RWPE1 (cell line): ENCODE results near the gene GHSR.
"Not testable (repeated sequence)": the region's sequence is repeated elsewhere in the genome, so short reads cannot be mapped to it uniquely, and the experiment has no call there.

Experiments used
- CTCF ChIA-PET: fragments of 350-600 bp; sonication (Branson Sonifier 250); formaldehyde crosslinking; extraction: SDS; loops from one replicate; lab custom pipeline; 2021; lab: Yijun Ruan, JAX
- POLR2A ChIA-PET: fragments of 400-600 bp; formaldehyde crosslinking; extraction: SDS; loops from one replicate; lab custom pipeline; 2020; ENCODE audit warnings: antibody characterized with exemption; ENCODE audit not compliant: low non-redundant PET; lab: Yijun Ruan, JAX
- DNase-seq: peaks from one replicate; pipeline ENCODE4 v3.0.0; 2012; ENCODE audit warnings: low spot score
- H3K27ac ChIP-seq: fragments of 450-650 bp; 2 replicates; pipeline ENCODE4 v1.5.1; 2017
- CTCF ChIP-seq: fragments of 450-650 bp; conservative IDR thresholded peaks from 2 replicates; pipeline ENCODE4 v1.5.1; 2017; ENCODE audit warnings: low read depth, mild to moderate bottlenecking

The GHSR gene

GRCh38 chr3:172447611-172448579 is at the start of gene GHSR:
Gene GHSR, minus strand, starts transcription at chr3:172448456. Its CDS starts 43 bp downstream, at chr3:172448413.
- no peak within 1 kb of the TSS for H3K27ac ChIP-seq
- ChIA-PET CTCF (interaction anchor here (0.6 to 0.8 kb wide), 3 partner anchors 33 to 166 kb away, joined by 4 to 10 read pairs (median 4); no protein-coding TSS in a partner anchor), POLR2A (no interaction called here)
- no peak for DNase-seq
- no peak for TF ChIP-seq CTCF

DNA sequence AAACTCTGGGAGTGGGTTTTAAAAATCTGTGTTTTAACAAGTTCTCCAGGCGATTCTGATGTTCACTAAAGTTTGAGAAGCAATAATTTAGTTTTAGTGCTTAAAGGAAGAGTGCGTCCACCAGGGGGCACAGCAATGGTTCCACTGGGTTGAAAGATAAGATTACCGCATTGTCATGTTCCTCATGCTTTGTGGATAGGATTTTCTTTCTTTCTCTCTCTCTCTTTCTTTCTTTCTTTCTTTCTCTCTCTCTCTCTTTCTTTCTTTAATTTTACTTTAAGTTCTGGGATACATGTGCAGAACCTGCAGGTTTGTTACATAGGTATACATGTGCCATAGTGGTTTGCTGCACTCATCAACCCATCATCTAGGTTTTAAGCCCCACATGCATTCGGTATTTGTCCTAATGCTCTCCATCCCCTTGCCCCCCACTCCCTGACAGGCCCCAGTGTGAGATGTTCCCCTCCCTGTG is 42.0 kb upstream of the GHSR start:
- POLR2A ChIA-PET, H3K27ac ChIP-seq: not testable (repeated sequence)
- CTCF ChIA-PET, result interaction anchor here (1.0 kb wide), 1 partner anchor 182 kb away, joined by 3 read pairs; no protein-coding TSS in a partner anchor
- DNase-seq, result peak; percentile 68
- peak; percentile 76 for TF ChIP-seq CTCF

DNA sequence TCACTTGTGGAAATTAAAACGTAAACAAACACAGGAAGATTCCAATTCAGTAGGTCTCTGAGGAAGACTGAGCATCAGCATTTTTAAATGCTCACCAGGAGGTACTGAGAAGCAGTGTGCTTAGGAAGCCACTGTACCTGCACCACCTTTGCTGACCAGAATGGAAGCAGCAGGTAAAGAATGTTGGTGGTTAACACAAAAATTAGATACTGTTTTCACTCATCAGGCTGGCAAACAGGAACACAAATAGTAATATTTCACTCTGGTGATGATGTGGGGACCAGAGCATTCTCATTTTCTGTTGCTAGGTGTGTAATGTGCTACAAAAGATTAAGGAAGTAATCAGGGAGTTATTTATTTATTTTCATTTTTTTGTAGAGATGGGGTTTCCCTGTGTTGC is 29.9 kb upstream of the GHSR start:
- ChIA-PET CTCF (interaction anchor here (1.6 kb wide), 1 partner anchor 118 kb away, joined by 10 read pairs; no protein-coding TSS in a partner anchor), POLR2A (no interaction called here)
- no peak overlapping the region for H3K27ac ChIP-seq
- DNase-seq, result no peak
- no peak for TF ChIP-seq CTCF

- H3K27ac ChIP-seq, result no peak overlapping the region
- no peak for DNase-seq
- CTCF ChIA-PET, result interaction anchor here (0.6 to 1.3 kb wide), 6 partner anchors 15 to 647 kb away, joined by 3 to 6 read pairs (median 4); no protein-coding TSS in a partner anchor
- TF ChIP-seq CTCF, result no peak
- POLR2A ChIA-PET, result no interaction called here
Observed at GRCh38 chr3:172476347-172476746, 28.1 kb upstream of the GHSR start.

- CTCF ChIA-PET, result interaction anchor here (0.7 to 1.3 kb wide), 2 partner anchors 14 kb away, joined by 3 to 4 read pairs; no protein-coding TSS in a partner anchor
- POLR2A ChIA-PET, result no interaction called here
- no peak for DNase-seq
- no peak for TF ChIP-seq CTCF
- no peak overlapping the region for H3K27ac ChIP-seq
Observed at GRCh38 chr3:172475703-172476102, 27.4 kb upstream of the GHSR start.

DNA sequence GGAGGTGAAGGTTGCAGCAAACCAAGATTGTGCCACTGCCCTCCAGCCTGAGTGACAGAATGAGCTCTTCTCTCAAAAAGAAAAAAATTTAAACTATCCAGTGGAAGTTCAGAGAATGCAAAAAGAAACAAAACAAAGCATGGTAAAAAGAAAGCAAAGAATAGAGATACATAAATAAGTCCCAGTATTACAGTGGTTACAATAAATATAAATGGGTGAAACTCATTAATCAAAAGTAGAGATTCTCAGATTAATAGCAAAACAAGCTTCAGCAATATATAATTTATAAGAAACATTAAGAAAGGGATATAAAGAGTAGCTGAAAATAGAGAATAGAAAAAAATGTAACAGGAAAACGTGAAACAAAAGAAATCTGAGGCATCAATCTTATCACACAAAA is 23.6 kb upstream of the GHSR start:
- no peak for TF ChIP-seq CTCF
- POLR2A ChIA-PET, result no interaction called here
- no peak for DNase-seq
- H3K27ac ChIP-seq, result no peak overlapping the region
- CTCF ChIA-PET, result interaction anchor here (0.6 kb wide), 2 partner anchors 10 to 1487 kb away, joined by 3 to 6 read pairs; no protein-coding TSS in a partner anchor
